Activated CD4-positive, alpha-beta T cell treated with anti-CD3 and anti-CD28 coated beads for 36 hours (primary cell): ENCODE data around the gene ZEB2. TPM values are rescaled to one million over a fixed set of nuclear protein-coding genes. Genes with fewer than 3 reads are reported as not detected.
A peak's percentile ranks its signal among the peaks of the same experiment; 100 is the strongest.

Experiments used
- ATAC-seq: fragments of 200-7000 bp; cut with Tn5 transposase; one replicate; pipeline ENCODE4 v1.10.0; 2021; ENCODE audit warnings: mild to moderate bottlenecking, moderate library complexity
- CTCF ChIA-PET: fragments of 350-600 bp; sonication (Branson Sonifier 250); formaldehyde crosslinking; loops from one replicate; lab custom pipeline; 2021; ENCODE audit warnings: antibody characterized with exemption; lab: Charles Lee
- POLR2A ChIA-PET: fragments of 350-600 bp; sonication (Branson Sonifier 250); formaldehyde crosslinking; loops from one replicate; lab custom pipeline; 2021; ENCODE audit warnings: antibody characterized with exemption, inconsistent platforms; lab: Charles Lee
- DNase-seq: peaks from one replicate; pipeline ENCODE4 v3.0.0-alpha.2; 2020
- H3K27ac Mint-ChIP-seq: one replicate; pipeline ENCODE4 v1.8.0; 2021; ENCODE audit warnings: mixed read lengths
- H3K27me3 Mint-ChIP-seq: one replicate; pipeline ENCODE4 v1.8.0; 2021; ENCODE audit warnings: mixed read lengths
- H3K36me3 Mint-ChIP-seq: one replicate; pipeline ENCODE4 v1.8.0; 2021; ENCODE audit warnings: low read depth, mixed read lengths
- H3K4me1 Mint-ChIP-seq: one replicate; pipeline ENCODE4 v1.8.0; 2021; ENCODE audit warnings: mixed read lengths
- H3K4me3 Mint-ChIP-seq: one replicate; pipeline ENCODE4 v1.8.0; 2021; ENCODE audit warnings: mild to moderate bottlenecking, moderate library complexity, mixed read lengths
- H3K9me3 Mint-ChIP-seq: one replicate; pipeline ENCODE4 v1.8.0; 2021; ENCODE audit warnings: low read depth, mixed read lengths
- intact Hi-C, 2 experiments: fragments of 100-400 bp; cut with DNase I in 1 of 2; cut with micrococcal nuclease in 1 of 2; formaldehyde crosslinking; loops; one replicate each; pipeline versions ENCODE4 v1.14.2 to v1.15.1; 2022 to 2024; cut with DNase I, micrococcal nuclease
- total RNA-seq, 2 experiments: library from RNA; stranded (reverse); gene quantifications; one replicate each; pipeline ENCODE4 v1.2.3, GENCODE V29; 2021

The ZEB2 gene
- total RNA-seq, 2 experiments from 2014 or later: 7.0 to 7.5 TPM

DNA sequence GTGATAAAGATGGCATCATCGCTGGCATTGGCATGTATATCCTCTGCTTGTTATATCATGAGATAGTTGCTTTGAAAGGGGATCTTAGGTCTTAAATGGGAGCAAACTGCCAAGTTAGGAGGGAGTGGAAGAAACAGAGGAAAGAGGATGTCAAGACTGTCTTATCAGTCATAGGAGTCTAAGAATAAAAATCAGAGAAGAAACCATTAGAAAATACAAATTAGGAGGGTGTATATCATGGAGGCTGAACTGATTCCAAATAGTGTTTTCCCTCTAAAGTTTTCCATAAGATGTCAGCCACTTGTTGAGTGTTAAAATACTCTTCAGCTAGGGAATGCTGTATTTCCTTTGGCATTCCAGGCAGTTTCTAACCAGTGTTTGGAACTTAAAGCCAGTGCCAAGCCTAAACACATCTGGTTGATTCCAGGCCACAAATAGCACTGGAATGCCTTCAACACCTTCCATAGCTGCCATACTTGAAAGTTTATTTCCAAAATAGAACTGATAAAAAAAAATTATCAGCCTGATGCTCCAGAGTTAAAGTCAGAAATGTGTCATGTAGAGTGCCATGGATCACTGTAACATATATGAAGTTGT, 129.4 kb downstream of the ZEB2 start:
- intact Hi-C loops: no loop called here
- H3K27me3 Mint-ChIP-seq: no peaks in the 10 kb centered on the region
- DNase-seq (no peak), ATAC-seq (no peak)
- no peaks in the 10 kb centered on the region for H3K4me1 Mint-ChIP-seq
- ChIA-PET CTCF (no interaction called here), POLR2A (no interaction called here)
- H3K9me3 Mint-ChIP-seq: no peaks in the 10 kb centered on the region
- no peak overlapping the region for H3K4me3 Mint-ChIP-seq
- no peak overlapping the region for H3K27ac Mint-ChIP-seq
- no peaks in the 10 kb centered on the region for H3K36me3 Mint-ChIP-seq

- CTCF ChIA-PET: no interaction called here
These were observed 130.0 kb downstream of the ZEB2 start for GRCh38 chr2:144389930-144390311.

GRCh38 chr2:144389151-144389929, 130.6 kb downstream of the ZEB2 start:
- H3K9me3 Mint-ChIP-seq: no peaks in the 10 kb centered on the region
- ChIA-PET CTCF (no interaction called here), POLR2A (interaction anchor here (0.6 kb wide), 1 partner anchor 282 kb away, joined by 3 read pairs; no protein-coding TSS in a partner anchor)
- H3K27ac Mint-ChIP-seq: no peak overlapping the region
- no peaks in the 10 kb centered on the region for H3K36me3 Mint-ChIP-seq
- H3K4me3 Mint-ChIP-seq: no peak overlapping the region
- no peaks in the 10 kb centered on the region for H3K27me3 Mint-ChIP-seq
- DNase-seq (no peak), ATAC-seq (no peak)
- H3K4me1 Mint-ChIP-seq: no peaks in the 10 kb centered on the region
- intact Hi-C loops: no loop called here

More at GRCh38 chr2:144389930-144390311, 130.0 kb downstream of the ZEB2 start:
- no peak for ATAC-seq
- no peak for DNase-seq
- no peaks in the 10 kb centered on the region for H3K36me3 Mint-ChIP-seq
- no peak overlapping the region for H3K4me3 Mint-ChIP-seq
- no peaks in the 10 kb centered on the region for H3K9me3 Mint-ChIP-seq
- no peaks in the 10 kb centered on the region for H3K4me1 Mint-ChIP-seq
- POLR2A ChIA-PET: no interaction called here
- intact Hi-C loops: no loop called here
- H3K27me3 Mint-ChIP-seq: no peaks in the 10 kb centered on the region
- no peak overlapping the region for H3K27ac Mint-ChIP-seq

- no peaks in the 10 kb centered on the region for H3K36me3 Mint-ChIP-seq
- peaks cover 23% of the 10 kb centered on the region for H3K4me1 Mint-ChIP-seq
- no peak overlapping the region for H3K4me3 Mint-ChIP-seq
- peaks cover 3% of the 10 kb centered on the region for H3K27me3 Mint-ChIP-seq
- no peak for DNase-seq
- no peak for ATAC-seq
- CTCF ChIA-PET: no interaction called here
- POLR2A ChIA-PET: no interaction called here
- intact Hi-C loops: no loop called here
- H3K9me3 Mint-ChIP-seq: no peaks in the 10 kb centered on the region
- no peak overlapping the region for H3K27ac Mint-ChIP-seq
These were observed 134.5 kb downstream of the ZEB2 start for GRCh38 chr2:144385381-144385780.

DNA sequence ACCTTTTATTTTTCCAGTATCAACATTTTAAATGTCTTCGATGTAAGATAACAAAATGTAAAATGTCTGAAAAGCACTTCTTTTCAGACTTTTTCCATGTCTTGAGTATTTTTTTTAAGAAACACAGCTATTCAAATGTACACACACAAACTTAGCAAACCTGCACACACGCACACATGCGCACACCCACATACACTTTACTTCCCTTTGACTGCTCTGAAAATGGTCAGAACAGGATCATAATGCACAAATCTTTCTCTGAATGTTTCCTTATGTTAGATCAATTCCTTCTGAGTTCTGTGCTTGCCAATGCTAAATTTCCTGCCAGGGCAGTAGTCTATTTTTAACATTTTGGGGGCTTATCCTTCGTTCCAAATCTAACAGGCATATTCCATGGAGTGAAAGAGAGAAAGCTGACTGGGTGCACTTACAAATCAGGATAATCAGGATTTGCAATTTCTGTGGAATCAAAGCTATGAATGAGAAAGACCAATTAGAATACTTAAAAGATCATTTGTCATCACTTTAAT, 136.3 kb downstream of the ZEB2 start:
- Mint-ChIP-seq H3K27me3 (peaks cover 7% of the 10 kb centered on the region), H3K27ac (no peak overlapping the region), H3K4me3 (no peak overlapping the region), H3K9me3 (no peaks in the 10 kb centered on the region), H3K4me1 (peaks cover 32% of the 10 kb centered on the region), H3K36me3 (no peaks in the 10 kb centered on the region)
- ChIA-PET CTCF (interaction anchor here (0.7 kb wide), 1 partner anchor 11 kb away, joined by 3 read pairs; no protein-coding TSS in a partner anchor), POLR2A (no interaction called here)
- DNase-seq: no peak
- intact Hi-C loops: loop anchor here in 1 of 2 experiments (2.0 kb wide), 1 partner anchor 51 kb away; a partner anchor contains a TSS
- ATAC-seq: no peak

GRCh38 chr2:144382849-144383248, 137.1 kb downstream of the ZEB2 start:
- ATAC-seq (peak; percentile 93), DNase-seq (no peak)
- Mint-ChIP-seq H3K4me1 (peaks cover 34% of the 10 kb centered on the region), H3K36me3 (no peaks in the 10 kb centered on the region), H3K9me3 (no peaks in the 10 kb centered on the region), H3K4me3 (no peak overlapping the region), H3K27me3 (peaks cover 7% of the 10 kb centered on the region), H3K27ac (no peak overlapping the region)
- intact Hi-C loops: loop anchor here in 1 of 2 experiments (1.0 to 2.0 kb wide), 2 partner anchors 31 to 50 kb away; a partner anchor contains a TSS
- POLR2A ChIA-PET: interaction anchor here (0.6 kb wide), 1 partner anchor 69 kb away, joined by 3 read pairs; no protein-coding TSS in a partner anchor
- CTCF ChIA-PET: no interaction called here

DNA sequence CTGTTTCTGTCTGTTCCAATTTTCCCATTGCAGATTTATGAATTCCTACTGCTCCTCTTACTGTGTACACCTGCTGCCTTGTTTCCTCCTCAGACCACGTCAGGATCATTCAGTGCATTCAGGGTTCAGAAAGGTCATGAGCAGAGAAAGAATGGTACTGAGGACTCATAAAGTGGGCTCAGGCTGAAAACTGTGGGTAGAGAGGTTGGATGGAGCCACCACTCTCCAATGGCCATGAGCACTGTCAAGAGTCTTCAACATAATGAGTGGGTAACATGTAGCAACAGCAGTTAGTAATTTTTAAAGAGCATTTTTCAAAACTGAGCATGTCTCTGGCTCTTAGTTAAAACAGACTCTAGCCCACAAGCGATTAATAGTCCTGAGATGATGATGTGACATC, 138.2 kb downstream of the ZEB2 start:
- intact Hi-C loops: loop anchor here in 1 of 2 experiments (1.0 to 2.0 kb wide), 2 partner anchors 33 to 49 kb away; a partner anchor contains a TSS
- ChIA-PET CTCF (no interaction called here), POLR2A (no interaction called here)
- peaks cover 7% of the 10 kb centered on the region for H3K27me3 Mint-ChIP-seq
- no peaks in the 10 kb centered on the region for H3K36me3 Mint-ChIP-seq
- no peak overlapping the region for H3K27ac Mint-ChIP-seq
- DNase-seq: no peak
- peak; percentile 15 for ATAC-seq
- no peaks in the 10 kb centered on the region for H3K9me3 Mint-ChIP-seq
- peaks cover 40% of the 10 kb centered on the region for H3K4me1 Mint-ChIP-seq
- H3K4me3 Mint-ChIP-seq: no peak overlapping the region

DNA sequence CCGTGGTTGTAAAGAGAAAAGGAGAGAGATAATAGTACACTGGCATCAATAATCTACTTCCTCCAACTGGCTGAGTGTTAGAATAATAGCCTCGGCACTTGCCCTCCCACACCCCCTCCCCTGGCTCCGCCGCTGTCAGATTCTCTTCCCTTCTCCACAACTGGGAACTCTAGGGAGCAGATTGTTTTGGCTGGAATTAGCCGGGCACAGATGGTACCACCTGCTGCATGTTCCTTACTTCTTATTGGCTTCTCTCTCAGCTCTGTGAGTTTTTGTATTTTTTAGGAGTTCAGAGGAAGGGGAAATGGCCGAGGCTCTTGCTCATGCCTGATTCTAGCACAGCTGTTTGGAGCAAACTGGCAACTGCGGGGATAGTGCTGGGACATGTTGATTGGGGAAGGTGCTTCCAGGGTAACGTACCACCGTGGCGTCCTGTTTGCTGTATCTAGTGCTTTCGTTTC, 140.0 kb downstream of the ZEB2 start:
- Mint-ChIP-seq H3K27ac (no peak overlapping the region), H3K27me3 (peaks cover 9% of the 10 kb centered on the region), H3K4me3 (no peak overlapping the region), H3K36me3 (no peaks in the 10 kb centered on the region), H3K4me1 (peaks cover 41% of the 10 kb centered on the region), H3K9me3 (no peaks in the 10 kb centered on the region)
- ChIA-PET CTCF (no interaction called here), POLR2A (no interaction called here)
- intact Hi-C loops: no loop called here
- ATAC-seq: no peak
- DNase-seq: no peak

DNA sequence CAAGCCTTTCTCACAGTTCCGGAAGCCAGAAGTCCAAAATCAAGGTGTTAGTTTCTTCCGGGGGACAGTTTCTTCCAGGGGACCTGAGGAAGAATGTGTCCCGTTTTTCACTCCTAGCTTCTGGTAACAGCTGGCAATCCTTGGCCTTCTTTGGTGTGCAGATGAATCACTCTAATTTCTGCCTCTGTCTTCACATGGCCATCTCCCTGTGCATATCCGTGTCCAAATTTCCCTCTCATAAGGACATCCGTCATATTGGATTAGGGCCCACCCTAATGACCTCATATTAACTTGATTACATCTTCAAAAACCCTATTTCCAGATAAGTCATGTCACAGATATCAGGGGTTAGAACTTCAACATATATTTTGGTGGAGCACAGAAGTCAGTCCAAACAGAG, 141.4 kb downstream of the ZEB2 start:
- peaks cover 11% of the 10 kb centered on the region for H3K27me3 Mint-ChIP-seq
- no peak overlapping the region for H3K27ac Mint-ChIP-seq
- DNase-seq: no peak
- no peaks in the 10 kb centered on the region for H3K9me3 Mint-ChIP-seq
- intact Hi-C loops: no loop called here
- ChIA-PET CTCF (no interaction called here), POLR2A (no interaction called here)
- no peak overlapping the region for H3K4me3 Mint-ChIP-seq
- ATAC-seq: no peak
- H3K4me1 Mint-ChIP-seq: peaks cover 49% of the 10 kb centered on the region
- H3K36me3 Mint-ChIP-seq: no peaks in the 10 kb centered on the region

DNA sequence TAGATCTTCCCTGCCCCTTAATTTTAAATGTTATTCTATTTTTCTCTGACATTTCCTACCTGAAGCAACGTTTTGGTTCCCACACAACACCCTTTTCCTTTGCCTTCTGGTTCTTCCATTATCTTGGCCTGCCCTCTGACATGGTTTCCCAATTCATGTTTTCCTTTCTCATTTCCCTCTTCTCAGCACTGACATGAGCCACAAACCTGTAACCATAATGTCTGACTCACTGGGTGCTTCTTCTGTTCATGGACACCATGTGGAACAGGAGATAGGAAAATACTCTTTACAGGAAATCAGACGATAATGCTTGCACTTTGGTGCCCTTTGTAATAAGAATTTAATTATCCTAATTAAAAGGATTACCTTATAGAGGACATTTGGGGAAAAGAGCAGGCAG, 142.0 kb downstream of the ZEB2 start:
- Mint-ChIP-seq H3K27me3 (peaks cover 11% of the 10 kb centered on the region), H3K27ac (peak overlapping the region; percentile 44), H3K4me1 (peaks cover 45% of the 10 kb centered on the region), H3K36me3 (no peaks in the 10 kb centered on the region), H3K9me3 (no peaks in the 10 kb centered on the region), H3K4me3 (no peak overlapping the region)
- CTCF ChIA-PET: no interaction called here
- intact Hi-C loops: no loop called here
- ATAC-seq: no peak
- no peak for DNase-seq
- POLR2A ChIA-PET: no interaction called here

- Mint-ChIP-seq H3K36me3 (no peaks in the 10 kb centered on the region), H3K9me3 (no peaks in the 10 kb centered on the region), H3K27me3 (peaks cover 17% of the 10 kb centered on the region), H3K4me3 (no peak overlapping the region), H3K4me1 (peaks cover 41% of the 10 kb centered on the region), H3K27ac (no peak overlapping the region)
- ChIA-PET CTCF (no interaction called here), POLR2A (interaction anchor here (0.6 kb wide), 1 partner anchor 46 kb away, joined by 9 read pairs; no protein-coding TSS in a partner anchor)
- no peak for DNase-seq
- no peak for ATAC-seq
- intact Hi-C loops: no loop called here
These were observed 143.0 kb downstream of the ZEB2 start for GRCh38 chr2:144376926-144377325.
